ENCODE data around the gene IAPP.

Gene IAPP

GRCh38 chr12:21372602-21373001, at the start of gene IAPP:
Gene IAPP (plus strand): TSS chr12:21372902. CDS start chr12:21373352, 450 bp downstream.
- TF ChIP-seq CTCF (IDR thresholded peaks at IDR 0.05): no peak
- TF ChIP-seq ZFX (IDR thresholded peaks at IDR 0.05; ENCODE audit: borderline replicate concordance): no peak

DNA sequence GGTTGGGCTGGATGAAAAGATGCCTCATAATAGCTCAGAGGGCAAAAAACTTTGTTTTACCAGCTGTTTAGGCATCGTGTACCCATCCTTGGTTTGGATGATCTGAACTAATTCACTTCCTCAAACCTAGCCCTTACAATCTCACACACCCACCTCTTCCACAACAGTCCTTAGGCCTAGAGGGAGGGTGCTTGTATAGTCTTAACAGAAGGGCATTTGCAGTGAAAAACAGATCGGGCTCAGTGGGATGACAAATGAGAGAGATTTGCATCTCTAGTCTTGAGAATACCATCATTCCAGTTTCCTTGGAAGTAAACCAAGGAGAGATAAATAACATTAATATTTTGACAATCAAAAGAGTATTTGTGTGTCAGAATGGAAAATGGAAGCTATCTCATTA, 49.0 kb upstream of the IAPP start:
- H3K27ac ChIP-seq: no peak overlapping the region
- TF ChIP-seq ZFX (IDR thresholded peaks at IDR 0.05; ENCODE audit: borderline replicate concordance): no peak
- TF ChIP-seq CTCF (IDR thresholded peaks at IDR 0.05): no peak

More at GRCh38 chr12:21372602-21373001, at the start of gene IAPP:
- no peak within 1 kb of the TSS for H3K27ac ChIP-seq

GRCh38 chr12:21324551-21324950, 48.2 kb upstream of the IAPP start:
- no peak for TF ChIP-seq ZFX (IDR thresholded peaks at IDR 0.05; ENCODE audit: borderline replicate concordance)
- no peak for TF ChIP-seq CTCF (IDR thresholded peaks at IDR 0.05)
- no peak overlapping the region for H3K27ac ChIP-seq

GRCh38 chr12:21328578-21328977, 44.1 kb upstream of the IAPP start:
- H3K27ac ChIP-seq: no peak overlapping the region
- TF ChIP-seq CTCF (IDR thresholded peaks at IDR 0.05): no peak
- no peak for TF ChIP-seq ZFX (IDR thresholded peaks at IDR 0.05; ENCODE audit: borderline replicate concordance)

DNA sequence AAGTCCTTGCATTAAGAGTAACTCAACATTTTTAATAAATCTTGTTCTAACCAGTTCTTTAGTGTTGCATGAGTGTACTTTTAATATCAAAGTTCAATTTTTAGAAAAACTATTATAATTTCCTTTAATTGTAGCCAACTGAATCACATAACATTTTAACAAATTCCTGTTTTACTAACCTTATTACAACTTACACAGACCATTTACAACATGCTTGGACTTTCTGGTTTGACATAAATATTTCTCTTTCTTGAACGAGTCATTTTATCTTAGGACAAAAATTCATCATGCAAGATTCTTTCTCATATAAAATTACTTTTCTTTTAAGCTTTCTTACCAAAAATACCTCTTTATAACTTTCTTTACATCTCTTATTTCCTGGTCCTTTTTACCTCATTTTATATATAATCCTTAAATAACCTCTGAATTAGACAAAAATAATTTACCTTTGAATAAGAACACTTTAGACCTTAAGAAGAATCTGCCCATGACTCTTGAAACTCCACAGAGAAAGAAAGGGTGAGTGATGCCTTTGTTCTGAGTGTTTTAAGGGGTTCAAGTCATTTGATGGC, 41.9 kb upstream of the IAPP start:
- no peak for TF ChIP-seq CTCF (IDR thresholded peaks at IDR 0.05)
- no peak for TF ChIP-seq ZFX (IDR thresholded peaks at IDR 0.05; ENCODE audit: borderline replicate concordance)
- H3K27ac ChIP-seq: no peak overlapping the region

GRCh38 chr12:21334771-21335325, 37.9 kb upstream of the IAPP start, which contains the start of gene SLCO1A2:
Gene SLCO1A2 (minus strand): TSS chr12:21334917. CDS start chr12:21334647, 270 bp downstream.
- no peak within 1 kb of the TSS for H3K27ac ChIP-seq
- TF ChIP-seq CTCF (IDR thresholded peaks at IDR 0.05) (no peak), ZFX (IDR thresholded peaks at IDR 0.05; ENCODE audit: borderline replicate concordance) (no peak)

- H3K27ac ChIP-seq: no peak overlapping the region
- TF ChIP-seq ZFX (IDR thresholded peaks at IDR 0.05; ENCODE audit: borderline replicate concordance) (no peak), CTCF (IDR thresholded peaks at IDR 0.05) (no peak)
These were observed 36.0 kb upstream of the IAPP start for GRCh38 chr12:21336656-21337055.
